Measurements from ENCODE around the gene CYP3A5.
"Not testable (repeated sequence)": the region's sequence is repeated elsewhere in the genome, so short reads cannot be mapped to it uniquely, and the experiment has no call there.

The CYP3A5 gene

GRCh38 chr7:99694201-99694911 is 14.6 kb upstream of the CYP3A5 start:
- no peak for DNase-seq (ENCODE audit: low read depth)
- no peak overlapping the region for H3K4me3 ChIP-seq (ENCODE audit: control insufficient read depth, low read depth, low read length)
- TF ChIP-seq CTCF (conservative IDR thresholded peaks at IDR 0.05; ENCODE audit: control insufficient read depth, insufficient read depth, low read depth, low read length): no peak

DNA sequence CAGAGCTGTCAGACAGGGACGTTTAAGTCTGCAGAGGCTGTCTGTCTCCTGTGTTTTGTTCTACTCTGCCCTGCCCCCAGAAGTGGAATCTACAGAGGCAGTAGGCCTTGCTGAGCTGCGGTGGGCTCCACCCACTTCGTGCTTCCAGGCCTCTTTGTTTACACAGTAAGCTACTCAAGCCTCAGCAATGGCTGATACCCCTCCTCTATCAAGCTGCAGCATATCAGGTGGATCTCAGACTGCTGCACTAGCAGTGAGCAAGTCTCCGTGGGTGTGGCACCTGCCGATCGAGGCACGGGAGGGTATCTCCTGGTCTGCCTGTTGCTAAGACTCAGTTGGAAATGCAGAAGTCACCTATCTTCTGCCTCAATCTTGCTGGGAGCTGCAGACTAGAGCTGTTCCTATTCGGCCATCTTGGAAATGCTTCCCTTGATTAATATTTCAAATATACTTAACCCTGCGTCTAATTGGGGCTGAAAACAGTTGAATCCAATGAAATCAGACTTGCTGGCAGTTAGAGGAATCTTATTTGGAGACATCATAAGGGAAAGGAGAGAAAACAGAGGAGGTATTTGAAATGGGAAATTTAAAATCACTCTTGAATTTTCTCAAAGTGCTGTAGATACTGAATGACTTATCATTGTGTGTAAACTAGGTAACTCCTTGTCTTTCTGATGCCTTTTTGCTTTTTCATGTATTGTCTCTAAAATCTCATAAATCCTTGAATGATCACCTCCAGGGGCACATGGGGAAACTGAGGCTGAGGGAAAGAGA is 13.8 kb upstream of the CYP3A5 start:
- no peak overlapping the region for H3K4me3 ChIP-seq (ENCODE audit: control insufficient read depth, low read depth, low read length)
- no peak for TF ChIP-seq CTCF (conservative IDR thresholded peaks at IDR 0.05; ENCODE audit: control insufficient read depth, insufficient read depth, low read depth, low read length)
- no peak for DNase-seq (ENCODE audit: low read depth)

- DNase-seq (ENCODE audit: low read depth): no peak
- no peak for TF ChIP-seq CTCF (conservative IDR thresholded peaks at IDR 0.05; ENCODE audit: control insufficient read depth, insufficient read depth, low read depth, low read length)
- no peak overlapping the region for H3K4me3 ChIP-seq (ENCODE audit: control insufficient read depth, low read depth, low read length)
Observed at GRCh38 chr7:99693100-99693426, 13.3 kb upstream of the CYP3A5 start.

GRCh38 chr7:99692563-99692962 is 12.8 kb upstream of the CYP3A5 start:
- H3K4me3 ChIP-seq (ENCODE audit: control insufficient read depth, low read depth, low read length); DNase-seq (ENCODE audit: low read depth): not testable (repeated sequence)

DNA sequence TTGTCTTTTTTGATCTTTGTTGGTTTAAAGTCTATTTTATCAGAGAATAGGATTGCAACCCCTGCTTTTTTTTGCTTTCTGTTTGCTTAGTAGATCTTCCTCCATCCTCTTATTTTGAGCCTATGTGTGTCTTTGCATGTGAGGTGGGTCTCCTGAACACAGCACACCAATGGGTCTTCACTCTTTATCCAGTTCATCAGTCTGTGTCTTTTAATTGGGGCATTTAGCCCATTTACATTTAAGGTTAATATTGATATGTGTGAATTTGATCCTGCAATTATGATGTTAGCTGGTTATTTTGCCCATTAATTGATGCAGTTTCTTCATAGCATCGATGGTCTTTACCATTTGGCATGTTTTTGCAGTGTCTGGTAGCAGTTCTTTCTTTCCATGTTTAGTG is 11.9 kb upstream of the CYP3A5 start:
- H3K4me3 ChIP-seq (ENCODE audit: control insufficient read depth, low read depth, low read length); DNase-seq (ENCODE audit: low read depth): not testable (repeated sequence)

DNA sequence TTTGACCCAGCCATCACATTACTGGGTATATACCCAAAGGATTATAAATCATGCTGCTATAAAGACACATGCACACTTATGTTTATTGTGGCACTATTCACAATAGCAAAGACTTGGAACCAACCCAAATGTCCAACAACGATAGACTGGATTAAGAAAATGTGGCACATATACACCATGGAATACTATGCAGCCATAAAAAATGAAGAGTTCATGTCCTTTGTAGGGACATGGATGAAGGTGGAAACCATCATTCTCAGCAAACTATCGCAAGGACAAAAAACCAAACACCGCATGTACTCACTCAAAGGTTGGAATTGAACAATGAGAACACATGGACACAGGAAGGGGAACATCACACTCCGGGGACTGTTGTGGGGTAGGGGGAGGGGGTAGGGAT is 11.1 kb upstream of the CYP3A5 start:
- H3K4me3 ChIP-seq (ENCODE audit: control insufficient read depth, low read depth, low read length); DNase-seq (ENCODE audit: low read depth): not testable (repeated sequence)

DNA sequence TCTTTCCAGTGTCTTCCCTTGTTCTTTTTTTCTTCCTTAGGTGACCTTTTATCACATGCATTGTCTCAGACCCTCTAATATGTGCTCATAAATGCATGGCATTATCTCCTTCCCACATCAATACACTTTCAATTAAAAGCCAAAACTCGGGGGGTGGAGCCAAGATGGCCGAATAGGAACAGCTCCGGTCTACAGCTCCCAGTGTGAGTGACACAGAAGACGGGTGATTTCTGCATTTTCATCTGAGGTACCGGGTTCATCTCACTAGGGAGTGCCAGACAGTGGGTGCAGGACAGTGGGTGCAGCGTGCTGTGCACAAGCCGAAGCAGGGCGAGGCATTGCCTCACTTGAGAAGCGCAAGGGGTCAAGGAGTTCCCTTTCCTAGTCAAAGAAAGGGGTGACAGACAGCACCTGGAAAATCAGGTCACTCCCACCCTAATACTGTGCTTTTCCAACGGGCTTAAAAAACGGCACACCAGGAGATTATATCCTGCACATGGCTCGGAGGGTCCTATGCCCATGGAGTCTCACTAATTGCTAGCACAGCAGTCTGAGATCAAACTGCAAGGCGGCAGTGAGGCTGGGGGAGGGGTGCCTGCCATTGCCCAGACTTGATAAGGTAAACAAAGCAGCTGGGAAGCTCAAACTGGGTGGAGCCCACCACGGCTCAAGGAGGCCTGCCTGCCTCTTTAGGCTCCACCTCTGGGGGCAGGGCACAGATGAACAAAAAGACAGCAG is 6.2 kb upstream of the CYP3A5 start:
- DNase-seq (ENCODE audit: low read depth); H3K4me3 ChIP-seq (ENCODE audit: control insufficient read depth, low read depth, low read length): not testable (repeated sequence)

GRCh38 chr7:99685129-99685758 is 5.4 kb upstream of the CYP3A5 start:
- no peak for TF ChIP-seq CTCF (conservative IDR thresholded peaks at IDR 0.05; ENCODE audit: control insufficient read depth, insufficient read depth, low read depth, low read length)
- no peak overlapping the region for H3K4me3 ChIP-seq (ENCODE audit: control insufficient read depth, low read depth, low read length)
- no peak for DNase-seq (ENCODE audit: low read depth)

Data from fibroblast of mammary gland (primary cell).